Stomach (tissue), 9 donors: Measurements from ENCODE around the gene CDK1. TPM values are rescaled to one million over a fixed set of nuclear protein-coding genes. Genes with fewer than 3 reads are reported as not detected.

ENCODE experiments used
- DNase-seq, 2 donors: peaks; one replicate each; pipeline versions ENCODE4 v3.0.0 to v3.0.0-alpha.2; 2013 to 2019
- H3K27ac ChIP-seq, 5 donors: fragments of 200-600 bp in 4 of 5; sonication (generic) in 4 of 5; one replicate each; pipeline ENCODE4 v1.5.1; 2013 to 2019; ENCODE audit warnings: mild to moderate bottlenecking in 1 of 5, moderate library complexity in 1 of 5
- H3K27me3 ChIP-seq, 3 donors: fragments of 200-600 bp; sonication (generic); one replicate each; pipeline ENCODE4 v1.5.1; 2017 to 2019; ENCODE audit warnings: mixed run types in 1 of 3
- H3K36me3 ChIP-seq, 4 donors: fragments of 200-600 bp; sonication (generic); 1 replicate in 3 of 4; 2 replicates in 1 of 4; pipeline ENCODE4 v1.5.1; 2016 to 2019
- H3K4me1 ChIP-seq, 4 donors: fragments of 200-600 bp; sonication (generic); one replicate each; pipeline ENCODE4 v1.5.1; 2016 to 2019
- H3K4me3 ChIP-seq, 4 donors: fragments of 200-600 bp; sonication (generic) in 3 of 4; one replicate each; pipeline ENCODE4 v1.5.1; 2016 to 2019; ENCODE audit warnings: mild to moderate bottlenecking in 1 of 4
- H3K9me3 ChIP-seq, 4 donors: fragments of 200-600 bp; sonication (generic); one replicate each; pipeline ENCODE4 v1.5.1; 2016 to 2019
- EP300 ChIP-seq: sonication (generic); formaldehyde crosslinking; IDR thresholded peaks from one replicate; pipeline ENCODE4 v1.6.1; 2017; ENCODE audit warnings: antibody characterized with exemption
- POLR2A ChIP-seq, 4 donors: fragments of 450-650 bp; IDR thresholded peaks; one replicate each; pipeline ENCODE4 v1.6.1; 2016; ENCODE audit warnings: antibody characterized with exemption in 4 of 4, control low read depth in 2 of 4, mild to moderate bottlenecking in 1 of 4, moderate library complexity in 1 of 4
- POLR2AphosphoS5 ChIP-seq, 3 donors: sonication (generic); formaldehyde crosslinking; IDR thresholded peaks; one replicate each; pipeline ENCODE4 v1.6.1; 2016; ENCODE audit warnings: antibody characterized with exemption in 3 of 3
- WGBS, 5 donors: extraction: QIAGEN DNeasy Blood & Tissue Kit in 3 of 5; methylation state at CpG; one replicate each; pipeline versions ENCODE4 v1.1.5 to v1.1.7; 2013 to 2018; 5-methylcytosine and 5-hydroxymethylcytosine counted together
- intact Hi-C: fragments of 100-400 bp; cut with DNase I; formaldehyde crosslinking; loops from one replicate; pipeline ENCODE4 v1.15.1; 2023; ENCODE audit warnings: low total_unique reads
- polyA plus RNA-seq, 3 donors: library from polyadenylated mRNA; stranded (reverse); fragments of 200-250 nt; gene quantifications; one replicate each; pipeline ENCODE4 v1.2.3, GENCODE V29; 2013
- total RNA-seq, 5 donors: library from RNA; depleted of rRNA; stranded (reverse); fragments of >200 nt; gene quantifications; one replicate each; pipeline versions ENCODE4 v1.1.0 to v1.2.3, GENCODE V29; 2014 to 2016
- TF ChIP-seq, protein P1 (sequence below), 7 experiments: fragments of 450-650 bp in 4 of 7; fragments of 200-600 bp in 3 of 7; sonication (generic) in 3 of 7; IDR thresholded peaks; one replicate each; pipeline ENCODE4 v1.5.1; 2016 to 2019; ENCODE audit warnings: antibody characterized with exemption in 7 of 7, control low read depth in 2 of 7, mild to moderate bottlenecking in 1 of 7
- donor health status: healthy with polysubstance abuse.
- donor health status: Bipolar disorder and iron deficiency.
- donor health status: healthy.

The CDK1 gene
- total and polyA plus RNA-seq, 8 donors, result 1.8 to 33.2 (median 4.7) TPM

DNA sequence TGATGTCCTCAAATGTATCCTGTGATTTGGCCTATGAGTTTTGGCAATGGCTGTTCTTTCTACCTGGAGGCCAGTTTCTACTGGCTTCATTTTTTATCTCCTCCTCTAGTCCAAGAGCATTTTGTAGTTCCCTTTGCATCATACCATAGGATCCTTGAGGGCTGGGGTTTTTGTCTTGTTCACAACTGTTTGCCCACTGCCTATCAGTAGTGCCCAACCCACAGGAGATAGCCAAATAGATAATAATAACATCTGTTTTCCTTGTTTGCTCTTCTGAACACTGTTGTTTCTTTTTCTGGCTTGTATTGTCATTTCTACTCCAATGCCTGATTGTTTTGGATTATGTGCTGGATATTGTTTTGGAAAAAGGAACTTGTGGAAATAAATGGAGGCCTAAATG is 3.4 kb downstream of the CDK1 start:
- Histone ChIP-seq H3K4me3 (no peak overlapping the region), H3K4me1 (peaks cover 7 to 20% (median 12%) of the 10 kb centered on the region in 4 donors), H3K27ac (no peak overlapping the region), H3K9me3 (no peaks in the 10 kb centered on the region), H3K27me3 (no peaks in the 10 kb centered on the region), H3K36me3 (no peaks in the 10 kb centered on the region)
- no peak for DNase-seq
- TF ChIP-seq EP300, result no peak
- TF ChIP-seq POLR2AphosphoS5 (IDR thresholded peaks at IDR 0.05), result no peak
- TF ChIP-seq, protein P1, sequence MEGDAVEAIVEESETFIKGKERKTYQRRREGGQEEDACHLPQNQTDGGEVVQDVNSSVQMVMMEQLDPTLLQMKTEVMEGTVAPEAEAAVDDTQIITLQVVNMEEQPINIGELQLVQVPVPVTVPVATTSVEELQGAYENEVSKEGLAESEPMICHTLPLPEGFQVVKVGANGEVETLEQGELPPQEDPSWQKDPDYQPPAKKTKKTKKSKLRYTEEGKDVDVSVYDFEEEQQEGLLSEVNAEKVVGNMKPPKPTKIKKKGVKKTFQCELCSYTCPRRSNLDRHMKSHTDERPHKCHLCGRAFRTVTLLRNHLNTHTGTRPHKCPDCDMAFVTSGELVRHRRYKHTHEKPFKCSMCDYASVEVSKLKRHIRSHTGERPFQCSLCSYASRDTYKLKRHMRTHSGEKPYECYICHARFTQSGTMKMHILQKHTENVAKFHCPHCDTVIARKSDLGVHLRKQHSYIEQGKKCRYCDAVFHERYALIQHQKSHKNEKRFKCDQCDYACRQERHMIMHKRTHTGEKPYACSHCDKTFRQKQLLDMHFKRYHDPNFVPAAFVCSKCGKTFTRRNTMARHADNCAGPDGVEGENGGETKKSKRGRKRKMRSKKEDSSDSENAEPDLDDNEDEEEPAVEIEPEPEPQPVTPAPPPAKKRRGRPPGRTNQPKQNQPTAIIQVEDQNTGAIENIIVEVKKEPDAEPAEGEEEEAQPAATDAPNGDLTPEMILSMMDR (IDR thresholded peaks at IDR 0.05), result no peak
- no peak for TF ChIP-seq POLR2A (IDR thresholded peaks at IDR 0.05)
- intact Hi-C loops, result no loop called here

DNA sequence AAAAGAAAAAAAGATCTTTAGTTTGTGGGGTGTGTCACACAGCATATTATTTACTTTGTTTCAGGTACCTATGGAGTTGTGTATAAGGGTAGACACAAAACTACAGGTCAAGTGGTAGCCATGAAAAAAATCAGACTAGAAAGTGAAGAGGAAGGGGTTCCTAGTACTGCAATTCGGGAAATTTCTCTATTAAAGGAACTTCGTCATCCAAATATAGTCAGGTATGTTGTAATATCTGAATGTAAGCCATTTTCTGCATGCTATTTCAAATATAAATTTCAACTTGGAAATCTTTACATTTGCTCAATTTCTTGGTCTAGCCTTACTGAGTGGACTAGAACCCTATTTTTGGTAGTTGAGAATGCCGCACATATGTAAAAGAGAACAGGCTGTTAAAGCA is 6.4 kb downstream of the CDK1 start:
- intact Hi-C loops, result no loop called here
- Histone ChIP-seq H3K4me1 (peaks cover 0 to 7% (median 0%) of the 10 kb centered on the region in 4 donors), H3K27ac (no peak overlapping the region), H3K36me3 (no peaks in the 10 kb centered on the region), H3K27me3 (no peaks in the 10 kb centered on the region), H3K9me3 (no peaks in the 10 kb centered on the region), H3K4me3 (no peak overlapping the region)
- TF ChIP-seq POLR2A (IDR thresholded peaks at IDR 0.05) (no peak), POLR2AphosphoS5 (IDR thresholded peaks at IDR 0.05) (no peak), EP300 (no peak)
- TF ChIP-seq, protein P1 (IDR thresholded peaks at IDR 0.05), result no peak
- DNase-seq, result no peak
- 86 to 95% (median 92%) methylated on average over 3 of the region's 3 CpGs for WGBS, 5 donors

DNA sequence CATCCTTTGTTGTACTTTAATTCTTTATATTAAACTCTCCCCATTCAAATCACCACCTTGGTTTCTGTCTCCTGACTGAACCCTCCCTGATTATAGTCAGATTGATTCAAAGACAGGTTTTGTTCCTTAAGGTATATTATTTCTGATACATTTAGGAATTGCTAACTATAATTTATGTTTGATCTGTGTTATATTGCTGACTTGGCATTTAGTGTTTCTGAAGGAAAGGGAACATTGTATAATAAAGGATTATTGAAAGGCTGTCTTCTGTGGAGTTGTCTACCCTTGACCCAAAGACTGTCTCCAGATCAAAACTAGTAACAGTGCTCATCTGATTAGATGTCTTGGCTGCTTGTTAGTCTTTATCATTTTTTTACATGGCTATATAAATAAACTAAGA is 10.3 kb downstream of the CDK1 start:
- Histone ChIP-seq H3K27me3 (no peaks in the 10 kb centered on the region), H3K36me3 (peaks cover 0 to 4% (median 0%) of the 10 kb centered on the region in 4 donors), H3K9me3 (no peaks in the 10 kb centered on the region), H3K4me1 (no peaks in the 10 kb centered on the region), H3K27ac (no peak overlapping the region), H3K4me3 (no peak overlapping the region)
- DNase-seq, result no peak
- TF ChIP-seq, protein P1 (IDR thresholded peaks at IDR 0.05), result no peak
- TF ChIP-seq POLR2A (IDR thresholded peaks at IDR 0.05) (no peak), EP300 (no peak), POLR2AphosphoS5 (IDR thresholded peaks at IDR 0.05) (no peak)
- intact Hi-C loops, result no loop called here

DNA sequence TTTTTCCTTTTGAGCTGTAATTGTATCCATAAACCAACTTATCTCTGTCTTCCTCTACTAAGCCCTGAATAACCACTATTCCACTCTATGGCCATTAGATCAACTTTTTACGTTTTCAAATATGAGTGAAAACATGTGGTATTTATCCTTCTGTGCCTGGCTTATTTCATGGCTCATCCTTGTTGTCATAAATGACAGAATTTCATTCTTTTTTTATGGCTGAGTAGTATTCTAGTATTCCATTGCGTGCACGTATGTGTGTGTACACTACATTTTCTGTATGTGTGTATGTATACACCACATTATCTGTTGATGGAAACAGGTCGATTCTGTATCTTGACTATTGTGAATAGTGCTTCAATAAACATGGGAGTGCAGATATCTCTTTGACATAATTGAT is 11.1 kb downstream of the CDK1 start:
- intact Hi-C loops, result no loop called here
- Histone ChIP-seq H3K4me1 (no peaks in the 10 kb centered on the region), H3K36me3 (peaks cover 0 to 4% (median 0%) of the 10 kb centered on the region in 4 donors), H3K9me3 (no peaks in the 10 kb centered on the region), H3K4me3 (no peak overlapping the region), H3K27me3 (no peaks in the 10 kb centered on the region), H3K27ac (no peak overlapping the region)
- no peak for DNase-seq
- 43 to 86% (median 53%) methylated on average over 4 of the region's 4 CpGs for WGBS, 5 donors
- TF ChIP-seq EP300 (no peak), POLR2AphosphoS5 (IDR thresholded peaks at IDR 0.05) (no peak), POLR2A (IDR thresholded peaks at IDR 0.05) (no peak)
- TF ChIP-seq, protein P1 (IDR thresholded peaks at IDR 0.05), result no peak
